Endothelial cell of umbilical vein (primary cell): ENCODE results near the gene GABRB2. TPM values are rescaled to one million over a fixed set of nuclear protein-coding genes. Genes with fewer than 3 reads are reported as not detected.
A peak's percentile ranks its signal among the peaks of the same experiment; 100 is the strongest.

ENCODE experiments used
- BruUV-seq: library from RNA; stranded (reverse); fragments of 400-500 nt; replicated peaks from 2 replicates; lab custom pipeline; 2021; lab: Mats Ljungman, UMichigan
- CTCF ChIA-PET: fragments of 300-600, 350-600 bp; sonication (Branson Sonifier 250); formaldehyde crosslinking; loops from one replicate; lab custom pipeline; 2021; ENCODE audit warnings: antibody characterized with exemption, inconsistent platforms; lab: Charles Lee
- POLR2A ChIA-PET: fragments of 300-600, 350-600 bp; sonication (Branson Sonifier 250); formaldehyde crosslinking; loops from one replicate; lab custom pipeline; 2021; ENCODE audit warnings: antibody characterized with exemption, inconsistent platforms; lab: Charles Lee
- DNase-seq: peaks from one replicate; pipeline ENCODE4 v3.0.0-alpha.2; 2011; ENCODE audit warnings: low read depth, low spot score
- FAIRE-seq: peaks from 2 replicates; lab custom pipeline; 2011; peaks lifted over from hg19 to GRCh38; lab: Jason Lieb, UNC
- H2AFZ ChIP-seq: 2 replicates; pipeline ENCODE4 v1.6.0; 2012; ENCODE audit warnings: low read depth, low read length, control low read depth, inconsistent platforms
- H3K27ac ChIP-seq: 2 replicates; pipeline ENCODE4 v1.5.1; 2011; ENCODE audit warnings: low read depth, mild to moderate bottlenecking, control low read depth, low read length, moderate library complexity; ENCODE audit not compliant: insufficient read depth
- H3K27me3 ChIP-seq, 2 experiments: 2 replicates each; pipeline versions ENCODE4 v1.6.0 to v1.6.1; 2011; ENCODE audit warnings: low read length in 2 of 2, mixed read lengths in 1 of 2; ENCODE audit not compliant: control insufficient read depth in 2 of 2, insufficient read depth in 2 of 2
- H3K36me3 ChIP-seq, 2 experiments: 2 replicates in 1 of 2; 3 replicates in 1 of 2; pipeline ENCODE4 v1.5.1; 2011; ENCODE audit warnings: low read length in 2 of 2, mild to moderate bottlenecking in 1 of 2, moderate library complexity in 1 of 2; ENCODE audit not compliant: control insufficient read depth in 2 of 2, insufficient read depth in 2 of 2; ENCODE audit errors: extremely low read depth in 1 of 2
- H3K4me1 ChIP-seq: 3 replicates; pipeline ENCODE4 v1.5.1; 2011; ENCODE audit warnings: mild to moderate bottlenecking, low read length; ENCODE audit not compliant: control insufficient read depth, insufficient read depth; ENCODE audit errors: extremely low read depth
- H3K4me2 ChIP-seq: 2 replicates; pipeline ENCODE4 v1.6.1; 2011; ENCODE audit warnings: low read length, control low read depth, mixed read lengths; ENCODE audit not compliant: insufficient read depth
- H3K4me3 ChIP-seq, 3 experiments: fragments of 200-600 bp in 1 of 3; sonication (generic), shearing (Covaris generic) in 1 of 3; replicated peaks in 1 of 3; 2 replicates each; pipeline ENCODE4 v1.5.1; 2011 to 2016; ENCODE audit warnings: control low read depth in 3 of 3, low read length in 3 of 3, mild to moderate bottlenecking in 2 of 3, inconsistent platforms in 1 of 3, low read depth in 1 of 3, moderate library complexity in 1 of 3; ENCODE audit not compliant: insufficient read depth in 1 of 3
- H3K79me2 ChIP-seq: 2 replicates; pipeline ENCODE4 v1.6.0; 2012; ENCODE audit warnings: low read length, inconsistent platforms; ENCODE audit not compliant: control insufficient read depth, insufficient read depth
- H3K9ac ChIP-seq: replicated peaks from 2 replicates; pipeline ENCODE3; 2011; ENCODE audit warnings: low read length, control low read depth; ENCODE audit not compliant: insufficient read depth; ENCODE audit errors: extremely low read depth
- H3K9me1 ChIP-seq: replicated peaks from 3 replicates; pipeline ENCODE4 v1.6.0; 2011; ENCODE audit warnings: mild to moderate bottlenecking, low read length; ENCODE audit not compliant: control insufficient read depth, insufficient read depth; ENCODE audit errors: extremely low read depth
- H3K9me3 ChIP-seq: replicated peaks from 2 replicates; pipeline ENCODE4 v1.5.1; 2012; ENCODE audit warnings: low read length, inconsistent platforms; ENCODE audit not compliant: control insufficient read depth, insufficient read depth
- H4K20me1 ChIP-seq: replicated peaks from 2 replicates; pipeline ENCODE3; 2011; ENCODE audit warnings: mild to moderate bottlenecking, low read length; ENCODE audit not compliant: control insufficient read depth, insufficient read depth; ENCODE audit errors: extremely low read depth
- EZH2 ChIP-seq: IDR thresholded peaks from 2 replicates; pipeline ENCODE4 v1.6.1; 2012; ENCODE audit warnings: borderline replicate concordance, low read depth, mild to moderate bottlenecking, moderate library complexity, low read length, inconsistent platforms; ENCODE audit not compliant: severe bottlenecking
- FOS ChIP-seq: IDR thresholded peaks from 2 replicates; pipeline ENCODE4 v1.6.1; 2011; ENCODE audit warnings: mild to moderate bottlenecking, low read length, moderate library complexity, borderline replicate concordance; ENCODE audit not compliant: insufficient read depth
- JUN ChIP-seq: IDR thresholded peaks from 2 replicates; pipeline ENCODE4 v1.6.1; 2011; ENCODE audit warnings: borderline replicate concordance, low read depth; ENCODE audit not compliant: insufficient read length, insufficient read depth
- MYC ChIP-seq: IDR thresholded peaks from one replicate; pipeline ENCODE4 v1.6.1; 2011; ENCODE audit warnings: mild to moderate bottlenecking, low read depth, low read length
- dilution Hi-C: fragments of 300-500 bp; cut with MboI; formaldehyde crosslinking; loops from one replicate; pipeline ENCODE4 v1.15.0; 2019; ENCODE audit warnings: low sequenced_read_pairs; ENCODE audit not compliant: extremely low pct_ligation_motif_present
- intact Hi-C: fragments of 100-400 bp; cut with micrococcal nuclease; formaldehyde crosslinking; loops from one replicate; pipeline ENCODE4 v1.10.0; 2022
- polyA plus RNA-seq, 4 experiments: library from polyadenylated mRNA; depleted of rRNA in 3 of 4; stranded (reverse) in 3 of 4; unstranded in 1 of 4; fragments of >200 nt; gene quantifications; 2 replicates each; pipeline versions ENCODE4 v1.2.1 to v1.2.3, GENCODE V29; 2011 to 2012; ENCODE audit warnings: missing spikeins in 1 of 4
- total RNA-seq: library from RNA; stranded (reverse); gene quantifications from 2 replicates; pipeline ENCODE4 v1.2.3, GENCODE V29; 2021
- TF ChIP-seq, protein P1 (sequence below): IDR thresholded peaks from 2 replicates; pipeline ENCODE4 v1.6.1; 2011; ENCODE audit not compliant: insufficient read depth, insufficient read length
- TF ChIP-seq, protein P2 (sequence below), 2 donors: IDR thresholded peaks; 1 replicate in 1 of 2; 2 replicates in 1 of 2; pipeline ENCODE4 v1.5.1; 2011; ENCODE audit warnings: low read length in 2 of 2, mild to moderate bottlenecking in 2 of 2, moderate library complexity in 2 of 2, control low read depth in 1 of 2, inconsistent platforms in 1 of 2, low read depth in 1 of 2; ENCODE audit not compliant: insufficient read depth in 1 of 2; ENCODE audit errors: extremely low read depth in 1 of 2

GABRB2 gene
- total and polyA plus RNA-seq, 2 donors (not counting 3 experiments of a cell fraction or from before 2014, with no cell fraction given) = not detected

DNA sequence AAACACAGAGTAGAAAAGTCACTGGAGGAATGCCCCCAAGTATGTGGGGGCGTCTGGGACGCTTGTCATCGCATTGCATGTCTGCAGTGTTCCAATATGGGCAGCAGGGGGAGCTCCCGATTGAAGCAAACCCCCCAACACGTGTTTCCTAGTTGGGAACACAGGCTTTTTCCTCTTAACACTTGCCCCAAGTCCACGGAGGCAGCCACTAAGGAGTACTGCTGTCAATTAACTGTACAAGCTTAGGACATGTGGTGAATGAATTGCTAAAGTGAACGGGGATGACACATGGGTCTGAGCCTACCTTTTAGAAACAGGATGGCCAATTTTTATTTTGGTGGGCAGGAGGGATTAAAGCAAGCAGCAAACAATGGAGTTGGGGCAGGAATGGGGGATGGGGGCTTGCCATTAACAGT lies 2.2 kb downstream of the GABRB2 start:
- Histone ChIP-seq H3K4me3 (no peak overlapping the region), H2AFZ (no peak overlapping the region), H3K4me2 (no peak overlapping the region), H3K9me3 (no peaks in the 10 kb centered on the region), H3K36me3 (no peaks in the 10 kb centered on the region), H3K79me2 (no peaks in the 10 kb centered on the region), H3K4me1 (no peaks in the 10 kb centered on the region), H3K9ac (no peak overlapping the region), H3K27me3 (peaks cover 9 to 28% of the 10 kb centered on the region in 2 experiments), H3K9me1 (no peaks in the 10 kb centered on the region), H4K20me1 (no peaks in the 10 kb centered on the region), H3K27ac (no peak overlapping the region)
- TF ChIP-seq, protein P1, sequence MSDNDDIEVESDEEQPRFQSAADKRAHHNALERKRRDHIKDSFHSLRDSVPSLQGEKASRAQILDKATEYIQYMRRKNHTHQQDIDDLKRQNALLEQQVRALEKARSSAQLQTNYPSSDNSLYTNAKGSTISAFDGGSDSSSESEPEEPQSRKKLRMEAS = peak; percentile 28
- TF ChIP-seq, protein P2, sequence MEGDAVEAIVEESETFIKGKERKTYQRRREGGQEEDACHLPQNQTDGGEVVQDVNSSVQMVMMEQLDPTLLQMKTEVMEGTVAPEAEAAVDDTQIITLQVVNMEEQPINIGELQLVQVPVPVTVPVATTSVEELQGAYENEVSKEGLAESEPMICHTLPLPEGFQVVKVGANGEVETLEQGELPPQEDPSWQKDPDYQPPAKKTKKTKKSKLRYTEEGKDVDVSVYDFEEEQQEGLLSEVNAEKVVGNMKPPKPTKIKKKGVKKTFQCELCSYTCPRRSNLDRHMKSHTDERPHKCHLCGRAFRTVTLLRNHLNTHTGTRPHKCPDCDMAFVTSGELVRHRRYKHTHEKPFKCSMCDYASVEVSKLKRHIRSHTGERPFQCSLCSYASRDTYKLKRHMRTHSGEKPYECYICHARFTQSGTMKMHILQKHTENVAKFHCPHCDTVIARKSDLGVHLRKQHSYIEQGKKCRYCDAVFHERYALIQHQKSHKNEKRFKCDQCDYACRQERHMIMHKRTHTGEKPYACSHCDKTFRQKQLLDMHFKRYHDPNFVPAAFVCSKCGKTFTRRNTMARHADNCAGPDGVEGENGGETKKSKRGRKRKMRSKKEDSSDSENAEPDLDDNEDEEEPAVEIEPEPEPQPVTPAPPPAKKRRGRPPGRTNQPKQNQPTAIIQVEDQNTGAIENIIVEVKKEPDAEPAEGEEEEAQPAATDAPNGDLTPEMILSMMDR (IDR thresholded peaks at IDR 0.05; ENCODE audit: extremely low read depth in 1 of 2, insufficient read depth in 1 of 2, low read depth in 1 of 2, low read length in 2 of 2) = peak; percentile 66 to 72
- TF ChIP-seq MYC = peak; percentile 38
- no peak for TF ChIP-seq JUN
- intact Hi-C loops (loop anchor here (1.0 to 10.0 kb wide), 2 partner anchors 1040 to 1864 kb away; no protein-coding TSS in a partner anchor), dilution Hi-C loops (no loop called here)
- POLR2A ChIA-PET = no interaction called here
- no peak for FAIRE-seq
- peak; percentile 12 for DNase-seq
- CTCF ChIA-PET = interaction anchor here (1.0 to 3.6 kb wide), 7 partner anchors 16 to 1864 kb away, joined by 3 to 49 read pairs (median 6); no protein-coding TSS in a partner anchor
- no TSS peak for BruUV-seq

DNA sequence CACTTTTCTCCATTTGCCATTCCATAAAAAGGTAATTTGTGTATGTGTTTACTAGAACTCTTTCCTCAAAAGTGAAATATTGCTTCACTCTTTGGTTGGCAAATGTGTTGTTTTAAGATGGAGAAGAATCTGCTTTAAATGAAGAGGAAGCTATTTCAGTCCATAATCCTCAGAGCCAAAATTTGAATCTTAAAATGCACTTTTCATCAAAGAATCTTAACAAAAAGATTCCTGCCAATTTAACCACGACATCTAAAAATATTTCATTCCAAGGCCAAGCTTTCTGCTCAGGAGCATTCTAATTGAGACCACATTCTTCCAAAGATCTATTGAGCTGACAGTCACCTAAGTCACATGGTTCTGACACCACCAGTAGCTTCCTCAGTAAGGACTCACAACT lies 7.5 kb downstream of the GABRB2 start:
- Histone ChIP-seq H3K27me3 (no peaks in the 10 kb centered on the region), H3K79me2 (no peaks in the 10 kb centered on the region), H3K4me3 (no peak overlapping the region), H3K9me3 (peaks cover 2% of the 10 kb centered on the region), H3K9me1 (no peaks in the 10 kb centered on the region), H2AFZ (no peak overlapping the region), H3K27ac (no peak overlapping the region), H3K4me2 (no peak overlapping the region), H3K36me3 (no peaks in the 10 kb centered on the region), H4K20me1 (no peaks in the 10 kb centered on the region), H3K4me1 (no peaks in the 10 kb centered on the region), H3K9ac (no peak overlapping the region)
- no peak for DNase-seq
- intact Hi-C loops = no loop called here
- CTCF ChIA-PET = no interaction called here
- no peak for FAIRE-seq
- POLR2A ChIA-PET = no interaction called here
- no TSS peak for BruUV-seq
- TF ChIP-seq, protein P2 (IDR thresholded peaks at IDR 0.05; ENCODE audit: extremely low read depth in 1 of 2, insufficient read depth in 1 of 2, low read depth in 1 of 2, low read length in 2 of 2) = no peak
- TF ChIP-seq, protein P1 = no peak
- TF ChIP-seq EZH2 (no peak), FOS (no peak)
- dilution Hi-C loops = no loop called here
